Fibroblast of skin of right biceps (primary cell): ENCODE data around the gene ZNF319.

ENCODE experiments used
- DNase-seq: peaks from one replicate; pipeline ENCODE4 v3.0.0-alpha.2; 2013

ZNF319 gene

GRCh38 chr16:57951204-57951960 lies 49.1 kb downstream of the ZNF319 start:
- DNase-seq = no peak

GRCh38 chr16:57950382-57950781 lies 50.1 kb downstream of the ZNF319 start:
- no peak for DNase-seq

GRCh38 chr16:57949595-57950238 lies 50.8 kb downstream of the ZNF319 start:
- DNase-seq = no peak

DNA sequence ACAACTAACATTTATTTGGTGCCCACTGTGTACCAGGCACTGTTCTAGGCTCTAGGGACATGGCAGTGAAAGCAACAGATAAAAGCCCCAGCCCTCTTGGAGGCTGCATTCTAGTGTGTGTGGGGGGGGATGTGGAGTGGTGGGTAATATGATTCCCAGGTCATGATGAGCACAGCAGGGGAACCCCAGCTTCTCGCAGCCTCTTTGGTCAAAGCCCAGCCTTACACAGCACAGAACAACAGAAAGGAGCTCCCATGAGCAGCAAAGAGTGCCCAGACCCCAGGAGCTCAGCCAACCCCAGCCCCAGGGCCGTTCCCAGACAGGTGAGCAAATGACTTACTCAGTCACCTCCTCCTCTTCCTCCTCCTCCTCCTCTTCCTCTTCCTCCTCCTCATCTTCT lies 51.5 kb downstream of the ZNF319 start:
- no peak for DNase-seq

- DNase-seq = no peak
Observed at GRCh38 chr16:57948027-57948426, 52.4 kb downstream of the ZNF319 start.

DNA sequence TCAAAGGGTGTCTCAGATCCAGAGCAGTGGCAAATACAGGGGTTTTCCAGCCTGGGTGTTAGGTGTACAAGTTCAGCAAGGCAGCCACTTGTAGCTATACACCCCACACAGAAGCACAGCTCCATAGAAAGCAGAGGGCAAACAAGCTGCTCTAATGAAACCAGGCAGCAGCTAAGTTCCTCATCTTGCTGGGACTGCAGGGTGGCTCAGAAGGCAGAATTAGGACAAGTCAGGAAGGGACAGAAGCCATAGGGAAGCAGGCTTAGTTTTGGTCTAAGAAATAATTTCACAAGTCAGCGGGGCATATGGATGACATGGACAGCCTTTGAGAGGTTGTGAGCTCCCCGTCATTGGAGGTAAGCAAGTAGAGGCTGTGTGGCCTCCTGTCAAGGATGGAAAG lies 53.2 kb downstream of the ZNF319 start:
- no peak for DNase-seq

DNA sequence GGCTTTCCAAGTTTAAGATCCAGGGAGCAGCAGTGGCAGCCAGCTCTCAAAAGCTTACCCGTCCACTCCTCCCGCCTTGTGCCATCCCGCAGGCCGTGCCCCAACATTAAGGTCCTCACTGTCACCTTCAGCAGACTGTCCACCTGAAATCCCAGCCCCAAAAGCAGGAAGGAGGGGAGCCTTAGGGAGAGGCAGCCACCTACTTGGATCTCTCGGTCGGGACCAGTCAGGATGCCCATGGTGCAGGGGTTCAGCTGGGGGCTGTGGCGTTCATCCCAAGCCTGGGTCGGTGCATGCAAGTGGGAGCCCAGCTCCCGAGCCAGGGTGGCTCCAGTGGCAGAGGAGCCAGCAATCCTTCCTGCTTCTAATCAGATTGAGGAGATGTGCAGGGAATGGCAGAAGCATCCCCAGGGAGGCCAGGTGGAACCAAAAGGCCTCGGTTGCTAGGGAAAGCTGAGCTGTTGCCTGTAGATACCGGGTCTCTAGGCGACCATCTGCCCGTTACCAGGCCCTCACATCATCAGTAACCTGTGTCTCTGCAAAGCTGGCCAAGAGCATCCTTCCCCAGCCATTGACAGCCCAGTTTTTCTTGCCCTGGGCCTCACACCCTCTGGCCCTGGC lies 54.2 kb downstream of the ZNF319 start:
- no peak for DNase-seq

DNA sequence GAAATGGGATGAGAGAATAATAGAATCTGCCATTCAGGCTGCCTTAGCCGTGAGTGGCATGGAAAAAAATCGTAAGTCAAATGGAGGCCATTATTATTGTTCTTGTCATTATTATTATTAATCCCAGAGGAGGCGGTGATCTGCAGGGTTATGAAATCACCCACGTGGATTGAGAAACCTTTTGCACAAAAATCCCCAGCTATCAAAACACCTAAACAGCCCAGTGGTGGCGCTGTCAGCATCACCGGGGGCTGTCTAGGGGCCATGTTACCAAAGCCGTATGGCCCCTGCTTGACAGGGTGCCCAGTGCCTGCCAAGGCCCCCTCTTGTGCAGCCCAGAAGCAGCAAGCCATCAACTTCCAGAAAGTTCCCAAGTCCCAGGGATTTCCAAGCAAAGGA lies 54.7 kb downstream of the ZNF319 start:
- no peak for DNase-seq

- DNase-seq = no peak
Observed at GRCh38 chr16:57944970-57945739, 55.3 kb downstream of the ZNF319 start.
